ENCODE results near the gene IER5L.

DNA sequence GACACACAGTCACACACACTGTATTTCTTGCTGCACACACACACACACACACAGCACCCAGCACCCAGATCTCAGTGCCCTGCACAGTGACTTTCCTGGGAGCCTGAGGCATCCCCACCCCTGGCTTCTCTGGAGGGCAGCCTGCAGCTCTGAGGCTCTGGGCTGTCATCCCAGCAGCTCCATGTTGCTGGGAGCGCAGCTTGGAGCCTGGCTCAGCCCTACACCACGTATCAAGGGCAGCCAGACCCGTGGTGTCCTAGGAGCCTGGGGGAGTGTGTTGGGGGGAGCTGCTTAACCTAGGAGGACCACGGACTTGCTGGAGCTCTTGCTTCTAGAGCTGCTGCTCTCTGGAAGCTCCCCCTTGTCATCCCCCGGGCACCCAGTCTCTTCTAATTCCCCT lies 5.2 kb downstream of the IER5L start:
- TF ChIP-seq, protein P1, sequence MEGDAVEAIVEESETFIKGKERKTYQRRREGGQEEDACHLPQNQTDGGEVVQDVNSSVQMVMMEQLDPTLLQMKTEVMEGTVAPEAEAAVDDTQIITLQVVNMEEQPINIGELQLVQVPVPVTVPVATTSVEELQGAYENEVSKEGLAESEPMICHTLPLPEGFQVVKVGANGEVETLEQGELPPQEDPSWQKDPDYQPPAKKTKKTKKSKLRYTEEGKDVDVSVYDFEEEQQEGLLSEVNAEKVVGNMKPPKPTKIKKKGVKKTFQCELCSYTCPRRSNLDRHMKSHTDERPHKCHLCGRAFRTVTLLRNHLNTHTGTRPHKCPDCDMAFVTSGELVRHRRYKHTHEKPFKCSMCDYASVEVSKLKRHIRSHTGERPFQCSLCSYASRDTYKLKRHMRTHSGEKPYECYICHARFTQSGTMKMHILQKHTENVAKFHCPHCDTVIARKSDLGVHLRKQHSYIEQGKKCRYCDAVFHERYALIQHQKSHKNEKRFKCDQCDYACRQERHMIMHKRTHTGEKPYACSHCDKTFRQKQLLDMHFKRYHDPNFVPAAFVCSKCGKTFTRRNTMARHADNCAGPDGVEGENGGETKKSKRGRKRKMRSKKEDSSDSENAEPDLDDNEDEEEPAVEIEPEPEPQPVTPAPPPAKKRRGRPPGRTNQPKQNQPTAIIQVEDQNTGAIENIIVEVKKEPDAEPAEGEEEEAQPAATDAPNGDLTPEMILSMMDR (IDR thresholded peaks at IDR 0.05): no peak
- no peak for TF ChIP-seq POLR2A (IDR thresholded peaks at IDR 0.05)
